Measurements from ENCODE around the gene SPATA2L. TPM values are rescaled to one million over a fixed set of nuclear protein-coding genes. Genes with fewer than 3 reads are reported as not detected.
"Not testable (repeated sequence)": the region's sequence is repeated elsewhere in the genome, so short reads cannot be mapped to it uniquely, and the experiment has no call there.

SPATA2L gene
- total RNA-seq, 1 experiment from 2014 or later: 12.2 TPM

GRCh38 chr16:89667633-89668032 lies 33.9 kb downstream of the SPATA2L start:
- Histone ChIP-seq H2AFZ (ENCODE audit: low read length) (no peak overlapping the region), H3F3A (ENCODE audit: low read length, unreplicated experiment) (no peaks in the 10 kb centered on the region), H3K9me3 (ENCODE audit: low read length) (no peaks in the 10 kb centered on the region), H3K9me2 (replicated peaks; ENCODE audit: low read length) (no peaks in the 10 kb centered on the region), H3K4me3 (ENCODE audit: low read length) (no peak overlapping the region), H3K79me2 (ENCODE audit: low read length) (no peaks in the 10 kb centered on the region), H3K27me3 (ENCODE audit: low read length) (no peaks in the 10 kb centered on the region), H3K36me3 (ENCODE audit: low read depth, low read length) (peaks cover 5% of the 10 kb centered on the region; the same call in 1 of the 2 replicates), H3K27ac (ENCODE audit: low read length) (no peak overlapping the region), H4K20me1 (ENCODE audit: low read length) (no peaks in the 10 kb centered on the region), H3K4me1 (ENCODE audit: insufficient read depth, low read length) (no peaks in the 10 kb centered on the region), H3K4me2 (ENCODE audit: low read length) (no peak overlapping the region), H3K9ac (ENCODE audit: low read length) (no peak overlapping the region)
- POLR2A ChIA-PET (ENCODE audit: unreplicated experiment): no interaction called here
- intact Hi-C loops (cut with micrococcal nuclease): no loop called here
- no peak for DNase-seq
- CTCF ChIA-PET: interaction anchor here (0.6 kb wide), 1 partner anchor 342 kb away, joined by 3 read pairs; no protein-coding TSS in a partner anchor
- no peak for TF ChIP-seq EZH2 (IDR thresholded peaks at IDR 0.05; ENCODE audit: low read length, unreplicated experiment)
- TF ChIP-seq EZH2phosphoT487 (IDR thresholded peaks at IDR 0.05; ENCODE audit: borderline replicate concordance, low read length): no peak
- TF ChIP-seq CTCF (conservative IDR thresholded peaks at IDR 0.05; ENCODE audit: low read depth, low read length): no peak
- no peak for ATAC-seq
- no TSS peak for BruUV-seq (replicated peaks)

- DNase-seq: peak; percentile 39
- POLR2A ChIA-PET (ENCODE audit: unreplicated experiment); H3F3A ChIP-seq (ENCODE audit: low read length, unreplicated experiment); H3K27me3 ChIP-seq (ENCODE audit: low read length); H3K4me3 ChIP-seq (ENCODE audit: low read length); H3K9me3 ChIP-seq (ENCODE audit: low read length); H3K27ac ChIP-seq (ENCODE audit: low read length); H3K9me2 ChIP-seq (replicated peaks; ENCODE audit: low read length); H3K9ac ChIP-seq (ENCODE audit: low read length); H3K4me2 ChIP-seq (ENCODE audit: low read length); intact Hi-C loops (cut with micrococcal nuclease); H4K20me1 ChIP-seq (ENCODE audit: low read length); BruUV-seq (replicated peaks); H3K4me1 ChIP-seq (ENCODE audit: insufficient read depth, low read length); ATAC-seq; H3K36me3 ChIP-seq (ENCODE audit: low read depth, low read length); H2AFZ ChIP-seq (ENCODE audit: low read length); H3K79me2 ChIP-seq (ENCODE audit: low read length): not testable (repeated sequence)
- CTCF ChIA-PET: interaction anchor here (0.6 kb wide), 1 partner anchor 343 kb away, joined by 3 read pairs; no protein-coding TSS in a partner anchor
- TF ChIP-seq CTCF (conservative IDR thresholded peaks at IDR 0.05; ENCODE audit: low read depth, low read length): peak; percentile 29; the same call in 1 of the 2 replicates
These were observed 34.5 kb downstream of the SPATA2L start for GRCh38 chr16:89667000-89667399.

- H2AFZ ChIP-seq (ENCODE audit: low read length); H3K4me2 ChIP-seq (ENCODE audit: low read length); POLR2A ChIA-PET (ENCODE audit: unreplicated experiment); H3K27ac ChIP-seq (ENCODE audit: low read length); H3K9me3 ChIP-seq (ENCODE audit: low read length); H4K20me1 ChIP-seq (ENCODE audit: low read length); ATAC-seq; BruUV-seq (replicated peaks); H3K4me1 ChIP-seq (ENCODE audit: insufficient read depth, low read length); intact Hi-C loops (cut with micrococcal nuclease); H3K9me2 ChIP-seq (replicated peaks; ENCODE audit: low read length); H3K4me3 ChIP-seq (ENCODE audit: low read length); CTCF ChIA-PET; DNase-seq; H3K9ac ChIP-seq (ENCODE audit: low read length); H3K27me3 ChIP-seq (ENCODE audit: low read length); H3F3A ChIP-seq (ENCODE audit: low read length, unreplicated experiment): not testable (repeated sequence)
- H3K79me2 ChIP-seq (ENCODE audit: low read length): peaks cover 10% of the 10 kb centered on the region
- H3K36me3 ChIP-seq (ENCODE audit: low read depth, low read length): peaks cover 14% of the 10 kb centered on the region
These were observed 37.3 kb downstream of the SPATA2L start for GRCh38 chr16:89664238-89664637.
